Epithelial cell of prostate (primary cell): Measurements from ENCODE around the gene GPR152.

Experiments
- DNase-seq: peaks from one replicate; pipeline ENCODE4 v3.0.0-alpha.2; 2011; ENCODE audit warnings: low read depth, low spot score
- H3K27ac ChIP-seq: fragments of 450-650 bp; 2 replicates; pipeline ENCODE4 v1.5.1; 2017; ENCODE audit warnings: mild to moderate bottlenecking

The GPR152 gene, protein sequence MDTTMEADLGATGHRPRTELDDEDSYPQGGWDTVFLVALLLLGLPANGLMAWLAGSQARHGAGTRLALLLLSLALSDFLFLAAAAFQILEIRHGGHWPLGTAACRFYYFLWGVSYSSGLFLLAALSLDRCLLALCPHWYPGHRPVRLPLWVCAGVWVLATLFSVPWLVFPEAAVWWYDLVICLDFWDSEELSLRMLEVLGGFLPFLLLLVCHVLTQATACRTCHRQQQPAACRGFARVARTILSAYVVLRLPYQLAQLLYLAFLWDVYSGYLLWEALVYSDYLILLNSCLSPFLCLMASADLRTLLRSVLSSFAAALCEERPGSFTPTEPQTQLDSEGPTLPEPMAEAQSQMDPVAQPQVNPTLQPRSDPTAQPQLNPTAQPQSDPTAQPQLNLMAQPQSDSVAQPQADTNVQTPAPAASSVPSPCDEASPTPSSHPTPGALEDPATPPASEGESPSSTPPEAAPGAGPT

GRCh38 chr11:67452141-67452952 lies at the start of gene GPR152:
Gene GPR152, minus strand, starts transcription at chr11:67452729. Its CDS starts 5 bp downstream, at chr11:67452724.
- DNase-seq: no peak
- no peak within 1 kb of the TSS for H3K27ac ChIP-seq

DNA sequence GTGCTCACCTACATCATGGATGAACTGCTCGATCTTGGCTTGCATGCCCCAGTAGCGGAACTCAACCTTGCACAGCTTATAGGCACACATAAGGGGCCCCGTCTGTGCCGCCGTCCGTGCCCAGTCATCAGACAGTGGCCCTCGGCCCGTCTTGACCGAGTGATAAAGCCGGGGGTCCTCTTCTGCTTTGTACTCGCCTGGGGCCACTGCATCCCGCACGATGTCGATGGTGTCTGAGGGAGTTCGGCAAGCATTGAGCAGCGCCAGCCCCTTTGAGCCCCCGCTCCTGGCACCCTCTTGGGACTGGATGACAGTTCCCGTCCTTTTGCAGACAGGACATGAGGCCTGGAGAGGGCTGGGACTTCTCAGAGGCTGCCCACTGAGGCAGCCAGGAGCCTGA lies 49.3 kb upstream of the GPR152 start:
- no peak for DNase-seq

GRCh38 chr11:67500831-67501715 lies 48.5 kb upstream of the GPR152 start:
- no peak overlapping the region for H3K27ac ChIP-seq
- no peak for DNase-seq

More for the DNA sequence above, 49.3 kb upstream of the GPR152 start:
- no peak overlapping the region for H3K27ac ChIP-seq

- DNase-seq: no peak
These were observed 47.9 kb upstream of the GPR152 start for GRCh38 chr11:67500484-67500821.

DNA sequence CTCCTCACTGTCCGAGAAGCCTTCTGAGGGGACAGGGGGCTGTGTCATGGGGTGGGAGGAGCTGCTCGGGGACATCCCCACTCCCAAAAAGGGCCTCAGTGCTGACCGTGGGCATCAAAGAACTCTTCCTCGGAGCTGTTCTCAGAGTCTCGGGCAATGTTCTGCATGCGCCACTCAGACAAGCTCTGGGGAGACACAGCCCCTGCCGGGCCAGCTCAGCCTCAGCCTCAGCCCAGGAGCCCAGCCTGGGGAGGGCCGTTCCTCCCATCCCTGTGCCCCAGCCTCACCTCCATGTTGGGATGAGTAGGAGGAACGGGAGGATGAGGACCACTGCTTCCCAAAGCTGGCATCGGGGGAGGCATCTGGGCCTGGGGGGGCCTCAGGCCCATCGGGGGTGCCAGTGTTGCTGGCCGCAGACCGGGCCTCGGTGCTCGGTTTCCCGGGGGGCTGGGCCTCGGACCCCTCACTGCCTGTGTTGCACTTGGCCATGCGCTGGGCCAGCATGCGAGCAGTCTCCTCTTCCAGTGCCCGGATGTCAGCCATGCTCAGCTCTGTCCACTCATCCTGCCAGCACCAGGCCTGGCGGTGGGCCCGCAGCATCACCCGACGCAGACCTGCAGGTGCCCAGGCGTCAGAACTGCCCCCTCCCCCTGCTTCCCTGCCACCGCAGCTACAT lies 47.4 kb upstream of the GPR152 start:
- no peak for DNase-seq
- no peak overlapping the region for H3K27ac ChIP-seq

More at GRCh38 chr11:67500484-67500821, 47.9 kb upstream of the GPR152 start:
- no peak overlapping the region for H3K27ac ChIP-seq

- no peak overlapping the region for H3K27ac ChIP-seq
- DNase-seq: no peak
These were observed 46.0 kb upstream of the GPR152 start for GRCh38 chr11:67498544-67498972.

GRCh38 chr11:67497656-67498291 lies 45.2 kb upstream of the GPR152 start:
- DNase-seq: no peak
- no peak overlapping the region for H3K27ac ChIP-seq

DNA sequence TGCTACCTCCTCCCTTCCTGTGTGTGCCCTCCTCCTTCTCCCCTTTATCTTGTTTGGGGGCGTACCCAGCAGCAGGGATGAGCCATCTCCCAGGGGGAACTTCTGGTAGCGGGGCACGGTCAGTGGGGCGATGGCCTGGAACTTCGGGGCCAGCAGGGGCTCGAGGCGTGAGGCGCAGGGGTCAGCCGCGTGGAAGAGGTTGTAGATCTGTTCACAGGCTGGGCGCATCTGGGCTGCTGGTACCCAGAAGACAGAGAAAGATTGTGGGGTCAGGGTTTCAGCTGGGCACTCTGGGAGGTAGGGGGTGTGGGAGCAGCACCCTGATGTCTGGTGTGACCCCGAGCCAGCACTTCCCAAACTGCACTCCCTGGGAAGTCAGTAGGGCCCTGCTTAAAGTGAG lies 43.6 kb upstream of the GPR152 start:
- H3K27ac ChIP-seq: no peak overlapping the region
- no peak for DNase-seq

- H3K27ac ChIP-seq: no peak overlapping the region
- DNase-seq: no peak
These were observed 42.9 kb upstream of the GPR152 start for GRCh38 chr11:67495234-67496005.

- no peak for DNase-seq
- H3K27ac ChIP-seq: no peak overlapping the region
These were observed 42.1 kb upstream of the GPR152 start for GRCh38 chr11:67494371-67495233.

DNA sequence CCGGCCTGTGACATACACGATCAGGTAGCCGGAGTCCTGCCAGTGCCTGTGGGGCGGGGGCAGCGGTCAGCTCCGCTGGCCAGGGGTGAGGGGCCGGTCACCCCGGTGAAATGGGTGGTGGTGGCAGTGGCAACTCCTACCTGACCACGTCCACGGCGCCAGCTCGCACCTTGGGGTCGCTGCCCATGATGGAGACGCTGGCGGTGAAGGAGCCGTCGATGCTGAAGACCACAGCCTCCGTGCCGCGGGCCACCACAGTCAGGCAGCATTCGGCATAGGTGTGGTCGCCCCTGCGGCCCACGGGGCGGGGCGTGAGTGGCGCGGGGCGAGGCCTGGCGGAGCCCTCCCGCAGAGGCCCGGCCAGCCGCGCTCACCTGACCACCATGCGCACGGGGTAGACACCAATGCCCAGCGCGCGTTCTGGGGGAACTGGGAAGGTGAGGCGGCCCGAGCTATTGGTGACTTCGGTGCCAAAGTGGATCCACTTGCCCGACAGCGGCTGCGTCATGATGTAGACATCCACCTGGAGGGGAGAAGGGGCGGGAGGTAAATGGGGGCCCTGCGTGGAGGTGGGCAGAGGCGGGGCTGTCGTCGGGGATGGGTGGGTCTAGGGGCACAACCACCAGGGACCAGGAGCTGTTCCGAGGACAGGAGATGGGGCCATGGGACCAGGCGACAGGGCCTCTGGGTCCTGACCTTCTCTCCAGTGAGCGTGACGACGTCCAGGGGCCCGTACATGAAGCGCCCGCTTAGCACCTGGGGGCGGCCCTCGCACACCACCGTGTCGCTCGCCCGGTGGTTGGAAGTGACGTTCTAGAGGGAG lies 41.2 kb upstream of the GPR152 start:
- no peak overlapping the region for H3K27ac ChIP-seq
- no peak for DNase-seq

DNA sequence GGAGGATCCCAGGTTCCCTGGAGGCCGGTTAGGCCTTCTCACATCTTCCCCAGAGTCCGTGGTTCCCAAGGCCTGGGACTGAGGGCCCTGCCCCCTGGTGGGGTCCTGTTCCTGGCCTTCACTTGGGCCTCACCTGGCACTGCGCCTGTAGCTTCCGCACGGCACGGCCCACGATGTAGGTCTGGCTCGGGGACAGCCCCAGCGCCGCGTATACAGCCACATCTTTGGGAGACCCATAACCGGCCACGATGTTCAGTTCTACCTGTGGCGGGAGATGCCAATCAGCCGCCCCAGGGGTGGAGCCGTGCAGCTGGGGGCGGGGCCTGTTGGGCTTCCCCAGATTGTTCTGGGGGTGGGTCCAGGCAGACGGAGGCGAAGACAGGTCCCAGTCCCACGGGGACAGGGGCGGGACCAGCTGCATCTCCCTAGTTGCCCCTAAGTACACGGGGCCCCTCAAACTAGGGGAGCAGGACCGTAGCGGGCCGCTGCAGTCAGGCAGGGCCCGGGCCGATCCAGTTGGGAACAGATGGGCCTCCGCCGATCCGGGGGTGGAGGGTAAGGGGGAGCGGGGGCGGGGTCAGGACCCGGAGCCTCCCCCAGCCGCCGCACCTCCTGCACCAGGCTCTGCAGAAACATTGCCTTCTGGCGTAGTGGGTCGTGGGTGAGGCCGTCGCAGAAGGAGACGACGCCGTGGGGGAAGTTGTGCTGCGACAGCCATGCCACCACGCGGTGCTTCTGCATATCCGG lies 40.4 kb upstream of the GPR152 start:
- H3K27ac ChIP-seq: no peak overlapping the region

GRCh38 chr11:67492069-67492727 lies 39.7 kb upstream of the GPR152 start:
- no peak overlapping the region for H3K27ac ChIP-seq
- DNase-seq: no peak

More for the DNA sequence above, 40.4 kb upstream of the GPR152 start:
- DNase-seq: no peak

DNA sequence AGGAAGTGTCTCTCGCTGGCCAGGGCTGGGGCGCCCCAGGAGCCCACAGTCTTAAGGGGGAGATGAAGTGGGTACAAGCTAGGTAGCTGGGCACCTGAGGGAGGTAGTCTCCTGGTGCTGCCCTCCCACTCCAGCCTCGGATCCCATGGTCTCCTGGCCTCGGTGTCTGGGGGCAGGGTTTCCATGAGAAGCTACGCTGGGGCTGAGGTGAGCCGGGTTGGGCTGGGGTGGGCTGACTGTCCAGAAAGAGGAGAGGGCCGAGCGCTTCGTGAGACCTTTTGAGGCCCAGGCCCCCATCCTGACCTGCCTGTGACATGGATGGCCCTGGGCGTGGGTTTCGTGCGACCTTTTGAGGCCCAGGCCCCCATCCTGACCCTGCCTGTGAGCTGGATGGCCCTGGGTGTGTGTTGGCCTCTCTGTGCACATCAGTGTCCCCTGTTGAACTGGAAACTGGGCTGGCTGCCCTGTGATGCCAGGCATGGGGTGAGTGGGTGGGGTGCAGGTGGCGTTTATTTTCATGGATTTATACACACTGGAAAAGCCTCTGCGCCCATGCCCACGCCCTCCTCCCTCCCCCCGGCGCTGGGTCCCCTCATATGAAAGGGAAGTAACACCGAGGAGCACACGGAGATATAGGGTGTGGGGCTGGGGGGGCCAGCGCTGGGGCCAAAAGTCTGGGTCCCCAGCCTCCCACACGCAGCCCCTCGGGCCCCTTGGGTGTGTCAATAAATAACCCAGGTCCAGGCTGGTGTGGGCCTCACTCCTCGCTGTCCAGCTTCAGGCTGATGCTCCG lies 38.9 kb upstream of the GPR152 start:
- no peak overlapping the region for H3K27ac ChIP-seq
- no peak for DNase-seq

DNA sequence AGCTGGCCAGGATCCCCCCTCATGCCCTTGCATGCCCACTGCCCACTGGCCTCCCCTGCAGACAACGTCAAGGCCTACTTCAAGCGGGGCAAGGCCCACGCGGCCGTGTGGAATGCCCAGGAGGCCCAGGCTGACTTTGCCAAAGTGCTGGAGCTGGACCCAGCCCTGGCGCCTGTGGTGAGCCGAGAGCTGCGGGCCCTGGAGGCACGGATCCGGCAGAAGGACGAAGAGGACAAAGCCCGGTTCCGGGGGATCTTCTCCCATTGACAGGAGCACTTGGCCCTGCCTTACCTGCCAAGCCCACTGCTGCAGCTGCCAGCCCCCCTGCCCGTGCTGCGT lies 38.2 kb upstream of the GPR152 start:
- no peak for DNase-seq
- H3K27ac ChIP-seq: no peak overlapping the region
